Muscle of leg (tissue), 11 donors: ENCODE data around the gene MVB12B. TPM values are rescaled to one million over a fixed set of nuclear protein-coding genes. Genes with fewer than 3 reads are reported as not detected.
A peak's percentile ranks its signal among the peaks of the same experiment; 100 is the strongest.

Source experiments
- DNase-seq: peaks from one replicate; pipeline ENCODE4 v3.0.0; 2013
- H3K27ac ChIP-seq: one replicate; pipeline ENCODE4 v1.5.1; 2013; ENCODE audit warnings: mild to moderate bottlenecking, low read length, control low read depth
- H3K27me3 ChIP-seq: one replicate; pipeline ENCODE4 v1.6.1; 2013; ENCODE audit warnings: low read length; ENCODE audit not compliant: control insufficient read depth, insufficient read depth
- H3K36me3 ChIP-seq: one replicate; pipeline ENCODE4 v1.6.1; 2013; ENCODE audit warnings: low read length; ENCODE audit not compliant: control insufficient read depth, insufficient read depth
- H3K4me1 ChIP-seq: one replicate; pipeline ENCODE4 v1.6.1; 2013; ENCODE audit warnings: low read length; ENCODE audit not compliant: control insufficient read depth, insufficient read depth
- H3K4me3 ChIP-seq: one replicate; pipeline ENCODE4 v1.5.1; 2013; ENCODE audit warnings: low read length, control low read depth
- H3K9me3 ChIP-seq: replicated peaks from 2 replicates; pipeline ENCODE4 v1.6.1; 2013; ENCODE audit warnings: low read depth, low read length; ENCODE audit not compliant: control insufficient read depth
- WGBS: methylation state at CpG from one replicate; pipeline ENCODE4 v1.1.5; 2013; ENCODE audit warnings: missing lambda C conversion rate; ENCODE audit not compliant: insufficient coverage; 5-methylcytosine and 5-hydroxymethylcytosine counted together
- polyA plus RNA-seq, 8 donors: library from polyadenylated mRNA; unstranded; fragments of 120-200 nt; gene quantifications; one replicate each; pipeline versions ENCODE4 v1.2.1 to v1.2.3, GENCODE V29; 2013; ENCODE audit warnings: inconsistent platforms in 1 of 8, low replicate concordance in 1 of 8; ENCODE audit not compliant: insufficient read length in 8 of 8, insufficient read depth in 1 of 8
- total RNA-seq: library from RNA; stranded (reverse); fragments of 120-200 nt; gene quantifications from one replicate; pipeline ENCODE4 v1.2.4, GENCODE V29; 2013

The MVB12B gene
- total and polyA plus RNA-seq, 9 donors: 11.3 to 16.7 (median 15.4) TPM

DNA sequence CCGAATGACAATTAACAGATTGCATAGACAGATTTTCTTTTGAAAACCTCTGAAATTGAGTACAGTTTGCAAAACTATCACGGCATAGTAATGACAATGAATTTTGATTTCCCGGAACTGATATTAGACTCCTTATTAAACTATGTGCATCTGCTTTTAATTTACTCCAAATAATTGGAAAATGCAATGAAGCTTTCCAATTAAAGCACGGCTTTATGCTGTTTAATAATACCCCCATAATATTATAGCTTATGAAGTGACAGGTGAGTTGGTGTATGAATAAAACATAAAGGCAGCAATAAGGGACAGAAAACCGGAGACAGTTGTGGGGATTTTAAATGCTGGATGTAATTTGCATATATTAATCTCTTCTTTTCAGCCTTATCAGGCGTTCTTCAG, 110.6 kb downstream of the MVB12B start:
- Histone ChIP-seq H3K27ac (no peak overlapping the region), H3K9me3 (no peaks in the 10 kb centered on the region), H3K4me1 (peaks cover 5% of the 10 kb centered on the region), H3K4me3 (no peak overlapping the region), H3K27me3 (no peaks in the 10 kb centered on the region), H3K36me3 (no peaks in the 10 kb centered on the region)
- no peak for DNase-seq
- no CpG with 5 or more reads among the region's 6 CpGs for WGBS

DNA sequence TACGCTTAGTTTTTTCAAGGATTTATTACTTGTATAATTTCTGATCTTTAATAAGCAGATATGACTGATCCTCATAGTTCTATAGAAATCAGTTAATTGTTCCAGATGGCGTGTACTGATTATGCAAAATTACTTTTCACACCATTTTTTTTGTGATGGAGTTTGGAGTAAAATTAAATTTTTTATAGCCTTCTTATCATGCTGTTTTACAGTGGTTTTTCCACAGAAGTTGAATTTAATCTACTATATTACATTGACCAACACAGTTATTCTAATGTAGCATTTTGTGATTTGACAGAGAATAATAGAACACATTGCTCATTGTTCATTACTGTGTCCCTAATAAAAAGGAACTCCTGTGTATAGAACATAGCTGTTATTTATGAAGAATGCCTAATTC, 111.1 kb downstream of the MVB12B start:
- WGBS: no CpG with 5 or more reads among the region's 2 CpGs
- peaks cover 5% of the 10 kb centered on the region for H3K4me1 ChIP-seq

DNA sequence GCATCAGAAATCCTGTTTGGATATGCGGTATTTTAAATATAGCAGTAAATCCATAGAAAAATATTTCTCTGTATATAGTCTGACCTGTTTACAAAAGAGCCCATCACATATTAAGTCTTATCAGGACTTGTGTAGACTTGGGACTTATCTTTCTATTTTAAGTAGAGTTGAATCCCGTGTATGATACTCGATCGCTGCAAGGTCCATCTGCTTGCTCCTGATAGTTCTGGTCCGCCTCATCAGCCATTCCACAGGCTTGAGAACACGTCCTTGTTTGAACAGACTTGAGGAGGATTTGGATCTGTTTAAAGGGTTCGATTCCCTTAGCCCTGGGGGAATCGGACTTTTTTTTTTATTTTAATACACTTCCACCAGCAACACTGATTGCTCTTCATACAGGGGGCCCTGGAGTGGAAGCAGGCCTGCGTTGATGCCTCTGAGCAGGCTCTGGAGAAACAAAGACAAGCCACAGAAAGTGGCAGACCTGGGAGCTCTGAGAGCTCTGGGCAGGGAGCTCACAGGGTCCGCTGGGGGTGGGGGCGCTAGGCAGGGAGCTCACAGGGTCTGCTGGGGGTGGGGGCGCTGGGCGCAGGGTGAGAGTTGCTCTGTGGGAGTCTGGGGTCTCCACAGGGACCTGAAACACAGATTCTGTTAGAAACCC, 112.2 kb downstream of the MVB12B start:
- Histone ChIP-seq H3K27me3 (no peaks in the 10 kb centered on the region), H3K4me3 (no peak overlapping the region), H3K36me3 (no peaks in the 10 kb centered on the region), H3K27ac (no peak overlapping the region), H3K9me3 (no peaks in the 10 kb centered on the region), H3K4me1 (peaks cover 5% of the 10 kb centered on the region)
- 63% methylated on average over 1 of the region's 13 CpGs for WGBS
- no peak for DNase-seq

More for the DNA sequence above, 111.1 kb downstream of the MVB12B start:
- Histone ChIP-seq H3K9me3 (no peaks in the 10 kb centered on the region), H3K36me3 (no peaks in the 10 kb centered on the region), H3K27ac (no peak overlapping the region), H3K27me3 (no peaks in the 10 kb centered on the region), H3K4me3 (no peak overlapping the region)
- no peak for DNase-seq

DNA sequence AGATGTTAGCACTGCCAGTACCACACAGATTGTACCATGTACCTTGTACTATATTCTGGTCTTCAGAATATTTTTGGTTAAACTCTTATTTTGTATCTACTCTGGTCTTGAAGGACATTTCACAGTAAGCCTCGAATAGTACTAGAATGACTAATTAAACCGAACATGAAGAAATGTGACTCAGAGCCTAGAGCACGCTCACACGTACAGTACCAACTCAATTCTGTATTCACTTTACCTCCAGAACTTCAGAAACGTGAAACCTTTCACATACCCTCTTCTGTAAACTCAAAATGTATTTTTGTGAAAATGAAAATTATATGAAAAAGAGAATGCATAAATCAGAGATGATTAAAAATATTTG, 112.8 kb downstream of the MVB12B start:
- Histone ChIP-seq H3K4me3 (no peak overlapping the region), H3K4me1 (peaks cover 5% of the 10 kb centered on the region), H3K9me3 (no peaks in the 10 kb centered on the region), H3K27me3 (no peaks in the 10 kb centered on the region), H3K27ac (no peak overlapping the region), H3K36me3 (no peaks in the 10 kb centered on the region)
- DNase-seq: no peak
- 81% methylated on average over 2 of the region's 5 CpGs for WGBS

DNA sequence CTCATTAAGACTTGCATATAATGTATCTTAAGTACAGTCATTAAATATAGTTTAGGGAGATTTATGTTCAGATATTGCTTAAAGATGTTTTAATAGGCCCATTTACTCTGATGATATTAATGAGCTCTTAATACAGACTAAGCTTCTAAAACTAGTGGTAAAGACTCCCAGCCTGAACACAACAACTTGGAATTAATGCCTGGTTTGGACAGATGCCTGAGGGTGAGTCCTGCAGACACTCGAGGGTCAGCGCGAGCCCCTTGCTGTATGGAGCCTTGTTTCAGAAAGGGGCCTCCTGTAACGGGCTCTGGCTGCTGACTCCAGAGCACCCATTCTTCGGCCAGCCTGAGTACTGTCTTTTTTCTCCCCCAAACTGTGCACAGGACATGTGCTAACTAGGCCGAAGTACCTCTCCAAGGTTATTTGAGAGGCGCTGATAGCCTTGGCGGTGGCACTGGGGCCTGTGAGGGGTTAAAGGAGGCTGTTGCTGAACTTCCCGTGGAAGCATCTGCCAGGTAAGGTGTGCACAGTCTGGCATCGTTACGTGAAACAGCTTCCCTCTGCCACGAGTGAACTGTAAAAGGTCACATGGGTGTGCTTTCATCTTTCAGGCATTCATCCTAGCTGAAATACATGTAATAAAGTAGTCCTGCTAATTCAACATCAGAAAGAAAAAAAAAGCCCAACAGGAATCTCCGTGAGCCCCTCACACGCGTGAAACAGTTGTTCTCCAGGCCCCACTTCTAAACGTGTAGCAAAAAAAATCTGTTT, 113.4 kb downstream of the MVB12B start:
- Histone ChIP-seq H3K4me3 (no peak overlapping the region), H3K27ac (no peak overlapping the region), H3K9me3 (no peaks in the 10 kb centered on the region), H3K27me3 (no peaks in the 10 kb centered on the region), H3K36me3 (no peaks in the 10 kb centered on the region), H3K4me1 (peaks cover 5% of the 10 kb centered on the region)
- DNase-seq: no peak
- 62% methylated on average over 5 of the region's 16 CpGs for WGBS

DNA sequence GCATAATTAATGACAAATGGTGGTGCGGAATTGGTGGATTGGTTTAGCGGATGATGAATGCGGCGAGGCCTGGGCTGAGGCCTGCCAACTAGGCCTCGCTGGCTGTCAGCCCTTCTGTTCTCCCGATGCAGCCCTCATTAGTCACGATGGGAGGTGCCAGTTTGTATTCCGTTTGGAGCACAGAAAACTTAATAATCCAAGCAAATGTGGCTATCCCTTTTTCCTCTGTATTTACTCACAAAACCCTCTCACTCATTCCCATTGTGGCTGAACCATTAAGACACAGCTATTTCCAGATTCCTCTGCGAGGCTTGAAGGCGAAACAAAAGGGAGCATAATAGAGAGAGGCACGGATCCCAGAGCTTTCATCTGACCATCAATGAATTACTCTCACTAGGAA, 114.3 kb downstream of the MVB12B start:
- Histone ChIP-seq H3K9me3 (no peaks in the 10 kb centered on the region), H3K27me3 (no peaks in the 10 kb centered on the region), H3K4me3 (no peak overlapping the region), H3K4me1 (peaks cover 5% of the 10 kb centered on the region), H3K27ac (no peak overlapping the region), H3K36me3 (no peaks in the 10 kb centered on the region)
- 44% methylated on average over 4 of the region's 11 CpGs for WGBS
- peak; percentile 46 for DNase-seq

DNA sequence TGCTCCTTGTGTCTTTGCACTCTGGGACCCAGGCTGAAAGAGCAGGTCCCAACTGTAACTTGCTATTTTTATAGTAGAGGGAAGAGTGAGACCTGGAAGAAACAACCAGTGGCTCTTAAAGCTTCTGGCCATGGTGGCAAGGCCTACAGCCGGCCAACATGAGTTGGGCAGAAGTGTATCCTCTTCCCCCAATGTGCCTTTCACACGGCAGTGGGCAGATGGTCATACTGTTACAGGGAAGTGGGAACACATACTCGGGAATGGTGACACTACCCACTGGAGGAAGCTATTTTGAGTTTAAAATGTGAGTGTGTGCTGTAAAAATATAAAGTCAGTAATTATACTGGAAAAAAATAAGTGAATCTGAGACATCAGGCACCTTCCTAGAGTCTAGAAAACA, 116.0 kb downstream of the MVB12B start:
- Histone ChIP-seq H3K4me1 (peaks cover 5% of the 10 kb centered on the region), H3K27me3 (no peaks in the 10 kb centered on the region), H3K9me3 (no peaks in the 10 kb centered on the region), H3K27ac (no peak overlapping the region), H3K36me3 (no peaks in the 10 kb centered on the region), H3K4me3 (no peak overlapping the region)
- DNase-seq: no peak
- 100% methylated on average over 2 of the region's 3 CpGs for WGBS

DNA sequence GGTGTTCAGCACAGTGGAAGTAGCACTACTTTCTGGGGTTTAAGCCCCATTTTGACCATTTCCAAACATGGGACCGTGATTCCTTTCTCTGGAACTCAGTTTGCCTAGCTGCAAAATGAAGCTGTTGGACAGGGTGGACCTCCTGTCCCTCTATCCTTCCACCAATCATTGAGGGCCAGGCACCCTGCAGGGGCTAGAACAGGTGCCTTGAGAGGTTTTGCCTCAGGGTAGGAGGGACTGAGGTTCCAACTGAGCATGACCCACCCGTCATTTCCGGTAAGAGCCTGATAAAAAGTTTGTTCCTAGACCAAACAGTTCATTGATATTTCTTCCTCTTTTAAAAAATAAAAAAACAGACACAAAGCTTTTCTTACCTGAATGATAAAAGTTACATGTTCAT, 116.5 kb downstream of the MVB12B start:
- no CpG with 5 or more reads among the region's 3 CpGs for WGBS
- H3K36me3 ChIP-seq: no peaks in the 10 kb centered on the region
- H3K4me1 ChIP-seq: peaks cover 5% of the 10 kb centered on the region
- H3K4me3 ChIP-seq: no peak overlapping the region
- no peaks in the 10 kb centered on the region for H3K9me3 ChIP-seq
- H3K27me3 ChIP-seq: no peaks in the 10 kb centered on the region
- no peak for DNase-seq
- no peak overlapping the region for H3K27ac ChIP-seq

DNA sequence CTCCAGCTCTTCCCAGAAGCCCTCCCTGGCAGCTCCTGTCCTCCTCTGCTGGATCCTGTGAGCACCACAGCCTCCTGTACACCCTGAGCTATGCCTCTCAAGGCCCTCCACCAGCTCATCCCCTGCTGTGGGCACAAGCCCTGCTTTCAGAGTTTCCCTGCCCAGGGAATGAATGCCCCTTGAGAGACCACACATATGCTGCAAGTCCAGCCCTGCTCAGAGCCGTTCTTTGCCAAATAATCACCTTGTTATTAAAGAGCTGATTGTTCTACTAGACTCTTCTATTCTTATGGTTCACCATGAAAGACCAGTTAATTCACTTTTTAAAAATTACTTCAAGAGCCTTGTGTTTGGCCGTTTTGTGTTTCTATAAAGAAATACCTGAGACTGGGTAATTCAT, 121.5 kb downstream of the MVB12B start:
- no CpG with 5 or more reads among the region's 2 CpGs for WGBS
- Histone ChIP-seq H3K4me3 (no peak overlapping the region), H3K27me3 (no peaks in the 10 kb centered on the region), H3K4me1 (no peaks in the 10 kb centered on the region), H3K36me3 (peaks cover 10% of the 10 kb centered on the region), H3K27ac (no peak overlapping the region), H3K9me3 (no peaks in the 10 kb centered on the region)
- DNase-seq: no peak

DNA sequence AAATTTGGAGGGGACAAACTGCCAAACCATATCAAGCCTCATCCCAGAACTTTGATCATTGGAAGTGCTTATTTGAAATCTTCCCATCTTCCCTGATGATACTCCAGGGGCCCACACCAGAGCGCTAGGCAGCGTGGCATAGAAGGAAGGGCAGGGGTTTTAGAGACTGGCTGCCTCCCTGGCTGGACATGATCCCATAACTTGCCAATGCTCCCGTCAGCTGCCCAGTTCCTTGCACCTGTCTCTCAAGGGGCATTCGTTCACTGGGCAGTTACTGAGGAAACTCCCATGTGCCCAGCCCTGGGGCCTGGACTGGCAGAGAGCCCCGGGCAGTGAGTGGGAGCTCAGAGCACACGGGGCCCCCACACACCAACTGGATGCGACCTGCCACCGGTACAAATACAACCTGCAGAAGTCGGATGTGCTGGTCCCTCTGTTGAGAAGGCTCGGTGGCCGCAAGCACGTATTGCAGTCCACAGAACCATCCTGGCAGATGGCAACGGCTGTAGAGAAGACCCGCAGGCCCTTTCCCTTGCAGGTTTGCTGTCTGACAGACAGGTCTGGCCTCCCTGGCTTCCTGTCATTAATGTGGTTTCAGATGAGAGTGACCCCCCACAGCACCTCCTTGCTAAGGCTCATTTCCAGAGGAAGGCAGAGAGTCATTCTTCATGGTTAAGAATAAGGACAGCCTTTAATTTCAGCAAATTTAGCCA, 122.4 kb downstream of the MVB12B start:
- no peak for DNase-seq
- WGBS: 87% methylated on average over 14 of the region's 14 CpGs
- Histone ChIP-seq H3K27ac (no peak overlapping the region), H3K4me1 (no peaks in the 10 kb centered on the region), H3K36me3 (peaks cover 17% of the 10 kb centered on the region), H3K4me3 (no peak overlapping the region), H3K27me3 (no peaks in the 10 kb centered on the region), H3K9me3 (no peaks in the 10 kb centered on the region)
